HCT116 (cell line): Measurements from ENCODE around the gene GALNT17. TPM values are rescaled to one million over a fixed set of nuclear protein-coding genes. Genes with fewer than 3 reads are reported as not detected.

Source experiments
- ATAC-seq: fragments of 200-7000 bp; cut with Tn5 transposase; 2 replicates; pipeline ENCODE4 v1.9.1; 2020; ENCODE audit warnings: mild to moderate bottlenecking, moderate library complexity
- BruUV-seq: library from RNA; stranded (reverse); fragments of 400-500 nt; replicated peaks from 2 replicates; lab custom pipeline; 2021; lab: Mats Ljungman, UMichigan
- CTCF ChIA-PET: fragments of 300-600 bp; sonication (Branson Sonifier 250); formaldehyde crosslinking; loops from one replicate; lab custom pipeline; 2021; ENCODE audit warnings: antibody characterized with exemption; lab: Charles Lee
- POLR2A ChIA-PET: fragments of 300-600, 350-600 bp; sonication (Branson Sonifier 250); formaldehyde crosslinking; loops from one replicate; lab custom pipeline; 2021; ENCODE audit warnings: antibody characterized with exemption; lab: Charles Lee
- RAD21 ChIA-PET, 2 experiments: fragments of 300-600 bp; sonication (Branson Sonifier 250); formaldehyde crosslinking; loops; one replicate each; lab custom pipeline; 2023; ENCODE audit warnings: low total read pairs in 2 of 2; ENCODE audit not compliant: uncharacterized antibody in 2 of 2, unreplicated experiment in 2 of 2, low non-redundant PET in 1 of 2; lab: Charles Lee
- DNase-seq: peaks from one replicate; pipeline ENCODE4 v3.0.0-alpha.2; 2010; ENCODE audit warnings: low read depth, low spot score
- H2AFZ ChIP-seq: fragments of 200-600 bp; shearing (Covaris generic), sonication (generic); 2 replicates; pipeline ENCODE4 v1.6.1; 2017; ENCODE audit warnings: low read depth, mixed run types, mixed read lengths, antibody characterized with exemption, low read length; ENCODE audit not compliant: poor library complexity, severe bottlenecking
- H3K27ac ChIP-seq: 2 replicates; pipeline ENCODE4 v1.5.1; 2012; ENCODE audit warnings: low read depth, low read length
- H3K27me3 ChIP-seq: fragments of 200-600 bp; sonication (generic); 2 replicates; pipeline ENCODE4 v1.6.1; 2016; ENCODE audit warnings: mixed run types, low read length, mixed read lengths; ENCODE audit not compliant: insufficient read depth
- H3K36me3 ChIP-seq, 2 experiments: fragments of 200-500 bp in 1 of 2; fragments of 200-600 bp in 1 of 2; sonication (Bioruptor generic) in 1 of 2; sonication (generic) in 1 of 2; 2 replicates each; pipeline versions ENCODE4 v1.5.1 to v1.6.1; 2014 to 2016; ENCODE audit warnings: low read length in 2 of 2, inconsistent platforms in 1 of 2, mixed read lengths in 1 of 2, mixed run types in 1 of 2; ENCODE audit not compliant: insufficient read depth in 2 of 2, control insufficient read depth in 1 of 2
- H3K4me1 ChIP-seq, 2 experiments: fragments of 200-600 bp in 1 of 2; sonication (generic) in 1 of 2; 2 replicates each; pipeline versions ENCODE4 v1.5.1 to v1.6.1; 2012 to 2017; ENCODE audit warnings: low read length in 2 of 2, inconsistent platforms in 1 of 2, mild to moderate bottlenecking in 1 of 2, mixed read lengths in 1 of 2, mixed run types in 1 of 2, moderate library complexity in 1 of 2; ENCODE audit not compliant: insufficient read depth in 2 of 2, control insufficient read depth in 1 of 2
- H3K4me2 ChIP-seq: fragments of 200-600 bp; sonication (generic); 2 replicates; pipeline ENCODE4 v1.6.1; 2017; ENCODE audit warnings: mixed run types, low read length, mixed read lengths
- H3K4me3 ChIP-seq, 2 experiments: fragments of 200-600 bp in 1 of 2; sonication (generic) in 1 of 2; replicated peaks in 1 of 2; 2 replicates each; pipeline ENCODE4 v1.5.1; 2011 to 2016; ENCODE audit warnings: low read length in 2 of 2, control low read depth in 1 of 2, low read depth in 1 of 2, mild to moderate bottlenecking in 1 of 2, mixed read lengths in 1 of 2, mixed run types in 1 of 2
- H3K79me2 ChIP-seq: fragments of 200-600 bp; sonication (generic); 2 replicates; pipeline ENCODE4 v1.6.1; 2017; ENCODE audit warnings: mild to moderate bottlenecking, mixed run types, low read length, moderate library complexity, mixed read lengths; ENCODE audit not compliant: insufficient read depth
- H3K9ac ChIP-seq: fragments of 200-600 bp; sonication (generic); 2 replicates; pipeline ENCODE4 v1.6.1; 2016; ENCODE audit warnings: low read length, mixed read lengths
- H3K9me2 ChIP-seq: fragments of 200-600 bp; sonication (generic), shearing (Covaris generic); 2 replicates; pipeline ENCODE4 v1.6.1; 2017; ENCODE audit warnings: mixed run types, mild to moderate bottlenecking, moderate library complexity; ENCODE audit not compliant: insufficient read depth
- H3K9me3 ChIP-seq, 2 experiments: fragments of 200-500 bp in 1 of 2; fragments of 200-600 bp in 1 of 2; sonication (Bioruptor generic) in 1 of 2; sonication (generic) in 1 of 2; 2 replicates each; pipeline ENCODE4 v1.6.1; 2014 to 2017; ENCODE audit warnings: low read length in 2 of 2, mixed read lengths in 2 of 2, inconsistent platforms in 1 of 2, low read depth in 1 of 2, mild to moderate bottlenecking in 1 of 2, mixed run types in 1 of 2, moderate library complexity in 1 of 2; ENCODE audit not compliant: control insufficient read depth in 1 of 2, insufficient read depth in 1 of 2
- H4K20me1 ChIP-seq: fragments of 200-600 bp; sonication (generic), shearing (Covaris generic); 2 replicates; pipeline ENCODE4 v1.6.1; 2017; ENCODE audit warnings: mixed run types, mild to moderate bottlenecking, moderate library complexity; ENCODE audit not compliant: insufficient read depth
- CBX3 ChIP-seq: IDR thresholded peaks from 2 replicates; pipeline ENCODE4 v1.6.1; 2012; ENCODE audit warnings: low read depth
- CEBPB ChIP-seq: IDR thresholded peaks from 2 replicates; pipeline ENCODE4 v1.6.1; 2012; ENCODE audit warnings: low read depth
- EZH2 ChIP-seq: fragments of 200-600 bp; sonication (generic); IDR thresholded peaks from 2 replicates; pipeline ENCODE4 v1.6.1; 2017; ENCODE audit warnings: antibody characterized with exemption, mixed run types
- EZH2phosphoT487 ChIP-seq: fragments of 200-600 bp; IDR thresholded peaks from 2 replicates; pipeline ENCODE4 v1.6.1; 2018; ENCODE audit warnings: antibody characterized with exemption, borderline replicate concordance
- FOSL1 ChIP-seq: IDR thresholded peaks from 2 replicates; pipeline ENCODE4 v1.6.1; 2012; ENCODE audit warnings: low read depth
- JUND ChIP-seq: IDR thresholded peaks from 2 replicates; pipeline ENCODE4 v1.6.1; 2012
- POLR2AphosphoS5 ChIP-seq: IDR thresholded peaks from 2 replicates; pipeline ENCODE4 v1.6.1; 2011; ENCODE audit warnings: mild to moderate bottlenecking, low read depth, low read length, moderate library complexity
- RAD21 ChIP-seq: IDR thresholded peaks from 2 replicates; pipeline ENCODE4 v1.6.1; 2012; ENCODE audit warnings: low read depth, mild to moderate bottlenecking
- SIN3A ChIP-seq: IDR thresholded peaks from 2 replicates; pipeline ENCODE4 v1.6.1; 2012; ENCODE audit warnings: low read depth
- SRF ChIP-seq: IDR thresholded peaks from 2 replicates; pipeline ENCODE4 v1.6.1; 2012; ENCODE audit warnings: low read depth
- ZFX ChIP-seq: fragments of 450-650 bp; IDR thresholded peaks from 2 replicates; pipeline ENCODE4 v1.6.1; 2017
- intact Hi-C: fragments of 100-400 bp; cut with micrococcal nuclease; formaldehyde crosslinking; loops from 2 replicates; pipeline ENCODE4 v1.10.0; 2022
- total RNA-seq: library from RNA; stranded (reverse); gene quantifications from one replicate; pipeline ENCODE4 v1.2.1, GENCODE V29; 2021; ENCODE audit not compliant: unreplicated experiment
- TF ChIP-seq, protein P1 (sequence below), 3 experiments: fragments of 200-600 bp in 1 of 3; sonication (generic) in 1 of 3; IDR thresholded peaks in 2 of 3; conservative IDR thresholded peaks in 1 of 3; 2 replicates each; pipeline ENCODE4 v1.5.1; 2012 to 2017; ENCODE audit warnings: low read depth in 2 of 3, low read length in 2 of 3, antibody characterized with exemption in 1 of 3, borderline replicate concordance in 1 of 3, control low read depth in 1 of 3, mild to moderate bottlenecking in 1 of 3, mixed read lengths in 1 of 3, mixed run types in 1 of 3, moderate library complexity in 1 of 3; ENCODE audit not compliant: insufficient read depth in 1 of 3
- TF ChIP-seq, protein P2 (sequence below): IDR thresholded peaks from 2 replicates; pipeline ENCODE4 v1.6.1; 2012; ENCODE audit warnings: low read depth
- TF ChIP-seq, protein P3 (sequence below): IDR thresholded peaks from 2 replicates; pipeline ENCODE4 v1.6.1; 2012

GALNT17 gene
- total RNA-seq, 1 experiment from 2014 or later, result not detected

DNA sequence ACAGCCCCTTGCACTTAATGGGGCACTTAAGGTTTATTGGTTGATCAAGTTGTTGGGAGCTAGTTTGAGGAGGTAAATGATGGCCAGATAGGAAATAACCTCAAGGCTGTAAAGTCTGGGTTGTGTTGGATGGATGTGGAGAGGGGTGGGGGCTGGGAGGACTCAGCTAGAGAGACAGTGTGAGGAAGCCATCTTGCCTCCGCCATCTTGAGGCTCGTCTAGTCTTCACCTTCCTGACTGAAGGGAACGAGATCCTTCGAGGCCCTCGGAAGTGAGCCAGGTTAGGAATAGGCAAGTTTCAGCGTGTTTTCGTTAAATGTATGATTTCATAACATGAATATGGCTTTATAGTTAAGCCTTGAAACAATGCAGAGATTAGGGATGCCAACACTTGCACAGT lies 5.5 kb downstream of the GALNT17 start:
- no peaks in the 10 kb centered on the region for H3K4me1 ChIP-seq
- intact Hi-C loops, result no loop called here
- no peaks in the 10 kb centered on the region for H3K79me2 ChIP-seq
- ChIA-PET RAD21 (no interaction called here), POLR2A (no interaction called here), CTCF (no interaction called here)
- H3K9me2 ChIP-seq, result no peaks in the 10 kb centered on the region
- no peak overlapping the region for H3K4me3 ChIP-seq
- ATAC-seq, result no peak
- DNase-seq, result no peak
- peaks cover under 1 to 13% of the 10 kb centered on the region in 2 experiments; a peak in 2 of 4 replicates for H3K9me3 ChIP-seq
- H3K27me3 ChIP-seq, result no peaks in the 10 kb centered on the region
- H3K36me3 ChIP-seq, result no peaks in the 10 kb centered on the region
- BruUV-seq, result no TSS peak
- no peak overlapping the region for H3K4me2 ChIP-seq
- no peak overlapping the region for H3K9ac ChIP-seq
- H3K27ac ChIP-seq, result no peak overlapping the region
- H2AFZ ChIP-seq, result no peak overlapping the region
- H4K20me1 ChIP-seq, result no peaks in the 10 kb centered on the region
- TF ChIP-seq, protein P1, sequence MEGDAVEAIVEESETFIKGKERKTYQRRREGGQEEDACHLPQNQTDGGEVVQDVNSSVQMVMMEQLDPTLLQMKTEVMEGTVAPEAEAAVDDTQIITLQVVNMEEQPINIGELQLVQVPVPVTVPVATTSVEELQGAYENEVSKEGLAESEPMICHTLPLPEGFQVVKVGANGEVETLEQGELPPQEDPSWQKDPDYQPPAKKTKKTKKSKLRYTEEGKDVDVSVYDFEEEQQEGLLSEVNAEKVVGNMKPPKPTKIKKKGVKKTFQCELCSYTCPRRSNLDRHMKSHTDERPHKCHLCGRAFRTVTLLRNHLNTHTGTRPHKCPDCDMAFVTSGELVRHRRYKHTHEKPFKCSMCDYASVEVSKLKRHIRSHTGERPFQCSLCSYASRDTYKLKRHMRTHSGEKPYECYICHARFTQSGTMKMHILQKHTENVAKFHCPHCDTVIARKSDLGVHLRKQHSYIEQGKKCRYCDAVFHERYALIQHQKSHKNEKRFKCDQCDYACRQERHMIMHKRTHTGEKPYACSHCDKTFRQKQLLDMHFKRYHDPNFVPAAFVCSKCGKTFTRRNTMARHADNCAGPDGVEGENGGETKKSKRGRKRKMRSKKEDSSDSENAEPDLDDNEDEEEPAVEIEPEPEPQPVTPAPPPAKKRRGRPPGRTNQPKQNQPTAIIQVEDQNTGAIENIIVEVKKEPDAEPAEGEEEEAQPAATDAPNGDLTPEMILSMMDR (IDR thresholded peaks at IDR 0.05 in 2 of 3, conservative IDR thresholded peaks at IDR 0.05 in 1 of 3; ENCODE audit: borderline replicate concordance in 1 of 3, insufficient read depth in 1 of 3, low read depth in 2 of 3, low read length in 2 of 3), result no peak
- TF ChIP-seq, protein P2, sequence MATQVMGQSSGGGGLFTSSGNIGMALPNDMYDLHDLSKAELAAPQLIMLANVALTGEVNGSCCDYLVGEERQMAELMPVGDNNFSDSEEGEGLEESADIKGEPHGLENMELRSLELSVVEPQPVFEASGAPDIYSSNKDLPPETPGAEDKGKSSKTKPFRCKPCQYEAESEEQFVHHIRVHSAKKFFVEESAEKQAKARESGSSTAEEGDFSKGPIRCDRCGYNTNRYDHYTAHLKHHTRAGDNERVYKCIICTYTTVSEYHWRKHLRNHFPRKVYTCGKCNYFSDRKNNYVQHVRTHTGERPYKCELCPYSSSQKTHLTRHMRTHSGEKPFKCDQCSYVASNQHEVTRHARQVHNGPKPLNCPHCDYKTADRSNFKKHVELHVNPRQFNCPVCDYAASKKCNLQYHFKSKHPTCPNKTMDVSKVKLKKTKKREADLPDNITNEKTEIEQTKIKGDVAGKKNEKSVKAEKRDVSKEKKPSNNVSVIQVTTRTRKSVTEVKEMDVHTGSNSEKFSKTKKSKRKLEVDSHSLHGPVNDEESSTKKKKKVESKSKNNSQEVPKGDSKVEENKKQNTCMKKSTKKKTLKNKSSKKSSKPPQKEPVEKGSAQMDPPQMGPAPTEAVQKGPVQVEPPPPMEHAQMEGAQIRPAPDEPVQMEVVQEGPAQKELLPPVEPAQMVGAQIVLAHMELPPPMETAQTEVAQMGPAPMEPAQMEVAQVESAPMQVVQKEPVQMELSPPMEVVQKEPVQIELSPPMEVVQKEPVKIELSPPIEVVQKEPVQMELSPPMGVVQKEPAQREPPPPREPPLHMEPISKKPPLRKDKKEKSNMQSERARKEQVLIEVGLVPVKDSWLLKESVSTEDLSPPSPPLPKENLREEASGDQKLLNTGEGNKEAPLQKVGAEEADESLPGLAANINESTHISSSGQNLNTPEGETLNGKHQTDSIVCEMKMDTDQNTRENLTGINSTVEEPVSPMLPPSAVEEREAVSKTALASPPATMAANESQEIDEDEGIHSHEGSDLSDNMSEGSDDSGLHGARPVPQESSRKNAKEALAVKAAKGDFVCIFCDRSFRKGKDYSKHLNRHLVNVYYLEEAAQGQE, result no peak
- TF ChIP-seq ZFX (no peak), POLR2AphosphoS5 (no peak), SRF (no peak), EZH2 (no peak), RAD21 (no peak), FOSL1 (no peak), JUND (no peak), EZH2phosphoT487 (no peak), SIN3A (no peak), CBX3 (no peak), CEBPB (no peak)
- TF ChIP-seq, protein P3, sequence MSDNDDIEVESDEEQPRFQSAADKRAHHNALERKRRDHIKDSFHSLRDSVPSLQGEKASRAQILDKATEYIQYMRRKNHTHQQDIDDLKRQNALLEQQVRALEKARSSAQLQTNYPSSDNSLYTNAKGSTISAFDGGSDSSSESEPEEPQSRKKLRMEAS, result no peak
